T-helper 1 cell treated with Interleukin-12 subunit alpha and Interleukin-12 subunit beta and Interleukin-4 antibody, amounts not matched to agents 30 μg/mL and 1 μg/mL, for 36 hours (primary cell): ENCODE results near the gene ALAS1.
A peak's percentile ranks its signal among the peaks of the same experiment; 100 is the strongest.
"Not testable (repeated sequence)": the region's sequence is repeated elsewhere in the genome, so short reads cannot be mapped to it uniquely, and the experiment has no call there.

Experiments used
- H3K27ac Mint-ChIP-seq: one replicate; pipeline ENCODE4 v1.8.0; 2021; ENCODE audit warnings: mild to moderate bottlenecking, mixed read lengths
- H3K27me3 Mint-ChIP-seq: one replicate; pipeline ENCODE4 v1.8.0; 2021; ENCODE audit warnings: low read depth, mixed read lengths
- H3K36me3 Mint-ChIP-seq: one replicate; pipeline ENCODE4 v1.8.0; 2021; ENCODE audit warnings: low read depth, mixed read lengths
- H3K4me1 Mint-ChIP-seq: one replicate; pipeline ENCODE4 v1.8.0; 2021; ENCODE audit warnings: low read depth, mixed read lengths
- H3K4me3 Mint-ChIP-seq: one replicate; pipeline ENCODE4 v1.8.0; 2021; ENCODE audit warnings: mild to moderate bottlenecking, moderate library complexity, mixed read lengths
- H3K9me3 Mint-ChIP-seq: one replicate; pipeline ENCODE4 v1.8.0; 2021; ENCODE audit warnings: mixed read lengths

ALAS1 gene

DNA sequence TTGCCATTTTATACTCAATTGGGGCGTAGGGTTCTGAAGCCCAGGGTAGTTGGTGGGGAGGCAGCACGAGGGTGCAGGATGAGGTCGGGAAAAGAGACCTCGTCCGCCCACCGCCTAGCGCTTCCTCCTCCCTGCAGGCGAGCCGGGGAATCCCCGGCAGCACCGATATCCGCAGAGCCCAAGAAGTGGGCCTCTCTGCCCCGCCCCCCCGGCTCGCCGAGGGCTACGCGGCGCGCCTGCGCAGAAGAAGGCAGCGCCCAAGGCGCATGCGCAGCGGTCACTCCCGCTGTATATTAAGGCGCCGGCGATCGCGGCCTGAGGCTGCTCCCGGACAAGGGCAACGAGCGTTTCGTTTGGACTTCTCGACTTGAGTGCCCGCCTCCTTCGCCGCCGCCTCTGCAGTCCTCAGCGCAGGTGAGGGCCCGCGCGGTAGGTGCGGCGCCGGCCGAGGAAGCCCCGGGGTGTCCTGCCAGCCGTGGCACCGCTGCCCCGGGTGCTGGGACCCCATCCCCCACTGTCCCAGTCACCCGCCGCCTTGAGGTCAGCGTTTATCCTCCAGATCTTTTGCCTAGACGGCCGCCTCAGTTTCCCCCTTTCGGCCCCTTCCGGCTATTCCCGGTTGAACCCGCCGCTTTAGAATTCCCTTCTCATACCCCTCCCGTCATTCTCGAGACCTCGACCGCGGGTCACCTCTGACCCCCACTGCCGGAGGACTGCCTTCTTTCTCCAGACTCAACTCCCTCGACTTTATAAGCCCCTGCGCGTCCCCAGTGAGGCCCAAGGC is at the start of gene ALAS1:
ALAS1 (plus strand) TSS at position 319 of the 784 bp plus-strand sequence. CDS start 1,082 bp downstream, outside the sequence.
- no peaks in the 10 kb centered on the region for H3K27me3 Mint-ChIP-seq
- peak within 1 kb of the TSS; percentile 99 for H3K27ac Mint-ChIP-seq
- H3K9me3 Mint-ChIP-seq, result no peaks in the 10 kb centered on the region
- peaks cover 46% of the 10 kb centered on the region for H3K4me1 Mint-ChIP-seq
- peak within 1 kb of the TSS; percentile 100 for H3K4me3 Mint-ChIP-seq
- peaks cover 30% of the 10 kb centered on the region for H3K36me3 Mint-ChIP-seq

DNA sequence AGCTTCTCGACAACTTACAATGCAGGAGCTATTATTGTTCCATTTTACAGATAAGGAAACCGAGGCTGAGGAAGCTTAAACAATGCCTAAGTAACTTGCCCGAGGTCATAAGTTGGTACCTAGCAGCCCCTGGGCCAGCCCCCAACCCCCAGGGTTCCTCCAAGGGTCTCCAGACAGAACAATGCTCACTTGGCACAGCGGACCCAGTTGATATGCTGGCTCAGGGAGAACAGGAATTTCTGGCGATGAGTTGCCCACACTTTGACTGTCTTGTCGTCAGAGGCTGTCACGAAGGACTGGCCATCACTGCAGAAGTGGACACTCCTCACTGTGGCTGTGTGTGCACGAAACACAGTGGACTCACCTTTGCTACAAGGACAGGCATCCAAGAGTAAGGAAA is 48.9 kb upstream of the ALAS1 start:
- Mint-ChIP-seq H3K9me3 (no peaks in the 10 kb centered on the region), H3K4me3 (no peak overlapping the region), H3K36me3 (peaks cover 9% of the 10 kb centered on the region), H3K27me3 (no peaks in the 10 kb centered on the region), H3K27ac (no peak overlapping the region), H3K4me1 (peaks cover 22% of the 10 kb centered on the region)

- no peak overlapping the region for H3K27ac Mint-ChIP-seq
- H3K4me3 Mint-ChIP-seq, result no peak overlapping the region
- H3K36me3 Mint-ChIP-seq, result peaks cover 6% of the 10 kb centered on the region
- no peaks in the 10 kb centered on the region for H3K27me3 Mint-ChIP-seq
- H3K9me3 Mint-ChIP-seq, result no peaks in the 10 kb centered on the region
- H3K4me1 Mint-ChIP-seq, result peaks cover 17% of the 10 kb centered on the region
Measured at GRCh38 chr3:52149726-52150125, 48.2 kb upstream of the ALAS1 start.

DNA sequence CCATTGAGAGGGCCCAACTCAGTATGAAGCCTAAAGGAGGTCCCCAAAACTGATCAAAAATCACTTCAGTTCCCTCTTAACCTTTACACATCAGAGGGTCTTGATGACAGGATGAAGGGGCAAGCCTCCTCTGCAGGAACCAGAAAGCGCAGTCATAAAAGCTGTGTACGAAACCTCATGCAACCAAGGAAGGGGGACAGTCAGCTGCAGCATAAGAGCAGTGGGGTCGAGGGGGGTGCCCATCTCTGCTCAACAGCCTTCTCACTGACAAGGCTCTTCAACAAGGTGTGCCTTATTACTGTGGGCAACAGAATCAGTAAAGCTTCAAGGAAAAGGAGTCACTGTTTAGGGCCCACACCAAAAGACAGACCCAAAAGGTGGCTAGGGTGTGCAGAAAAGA is 47.6 kb upstream of the ALAS1 start:
- Mint-ChIP-seq H3K27ac (no peak overlapping the region), H3K4me3 (no peak overlapping the region), H3K36me3 (peaks cover 6% of the 10 kb centered on the region), H3K4me1 (peaks cover 18% of the 10 kb centered on the region), H3K9me3 (no peaks in the 10 kb centered on the region), H3K27me3 (no peaks in the 10 kb centered on the region)

DNA sequence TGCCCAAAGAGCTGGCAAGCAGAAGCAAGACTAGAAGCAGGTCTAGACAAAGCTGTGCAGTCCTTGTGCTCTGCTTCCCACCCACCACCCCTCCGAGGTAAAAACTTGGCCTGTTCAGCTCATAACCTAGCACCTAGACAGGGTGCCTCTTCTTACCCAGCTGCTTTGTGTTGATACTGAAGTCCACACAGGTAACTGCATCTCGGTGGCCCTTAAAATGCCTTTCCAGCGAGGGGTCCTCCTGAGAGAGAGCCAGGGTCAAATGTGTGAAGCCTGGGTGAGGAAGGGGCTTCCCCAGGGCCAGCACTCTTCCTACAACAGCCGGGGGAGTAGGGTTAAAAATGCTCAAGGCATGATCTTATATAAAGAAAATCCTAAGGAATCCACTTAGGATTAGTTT is 47.1 kb upstream of the ALAS1 start:
- Mint-ChIP-seq H3K36me3 (peaks cover 6% of the 10 kb centered on the region), H3K4me1 (peaks cover 21% of the 10 kb centered on the region), H3K27me3 (no peaks in the 10 kb centered on the region), H3K9me3 (no peaks in the 10 kb centered on the region), H3K4me3 (no peak overlapping the region), H3K27ac (no peak overlapping the region)

DNA sequence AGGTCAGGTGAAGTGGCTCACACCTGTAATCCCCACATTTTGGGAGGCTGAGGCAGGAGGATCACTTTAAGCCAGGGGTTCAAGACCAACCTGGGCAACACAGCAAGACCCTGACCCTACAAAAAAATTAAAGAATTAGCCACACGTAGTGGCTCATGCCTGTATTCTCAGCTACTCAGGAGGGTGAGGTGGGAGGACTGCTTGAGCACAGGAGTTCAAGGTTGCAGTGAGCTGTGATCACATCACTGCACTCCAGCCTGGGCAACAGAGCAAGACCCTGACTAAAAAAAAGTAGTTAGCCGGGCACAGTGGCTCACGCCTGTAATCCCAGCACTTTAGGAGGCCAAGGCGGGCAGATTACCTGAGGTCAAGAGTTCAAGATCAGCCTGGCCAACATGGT is 46.0 kb upstream of the ALAS1 start:
- not testable (repeated sequence) for H3K4me3 Mint-ChIP-seq, H3K27ac Mint-ChIP-seq, H3K36me3 Mint-ChIP-seq, H3K27me3 Mint-ChIP-seq, H3K9me3 Mint-ChIP-seq
- H3K4me1 Mint-ChIP-seq, result peaks cover 21% of the 10 kb centered on the region

GRCh38 chr3:52153389-52154096 is 44.4 kb upstream of the ALAS1 start:
- peak overlapping the region; percentile 96 for H3K27ac Mint-ChIP-seq
- peaks cover 21% of the 10 kb centered on the region for H3K4me1 Mint-ChIP-seq
- no peaks in the 10 kb centered on the region for H3K9me3 Mint-ChIP-seq
- peak overlapping the region; percentile 93 for H3K4me3 Mint-ChIP-seq
- H3K27me3 Mint-ChIP-seq, result no peaks in the 10 kb centered on the region
- H3K36me3 Mint-ChIP-seq, result peaks cover 3% of the 10 kb centered on the region

DNA sequence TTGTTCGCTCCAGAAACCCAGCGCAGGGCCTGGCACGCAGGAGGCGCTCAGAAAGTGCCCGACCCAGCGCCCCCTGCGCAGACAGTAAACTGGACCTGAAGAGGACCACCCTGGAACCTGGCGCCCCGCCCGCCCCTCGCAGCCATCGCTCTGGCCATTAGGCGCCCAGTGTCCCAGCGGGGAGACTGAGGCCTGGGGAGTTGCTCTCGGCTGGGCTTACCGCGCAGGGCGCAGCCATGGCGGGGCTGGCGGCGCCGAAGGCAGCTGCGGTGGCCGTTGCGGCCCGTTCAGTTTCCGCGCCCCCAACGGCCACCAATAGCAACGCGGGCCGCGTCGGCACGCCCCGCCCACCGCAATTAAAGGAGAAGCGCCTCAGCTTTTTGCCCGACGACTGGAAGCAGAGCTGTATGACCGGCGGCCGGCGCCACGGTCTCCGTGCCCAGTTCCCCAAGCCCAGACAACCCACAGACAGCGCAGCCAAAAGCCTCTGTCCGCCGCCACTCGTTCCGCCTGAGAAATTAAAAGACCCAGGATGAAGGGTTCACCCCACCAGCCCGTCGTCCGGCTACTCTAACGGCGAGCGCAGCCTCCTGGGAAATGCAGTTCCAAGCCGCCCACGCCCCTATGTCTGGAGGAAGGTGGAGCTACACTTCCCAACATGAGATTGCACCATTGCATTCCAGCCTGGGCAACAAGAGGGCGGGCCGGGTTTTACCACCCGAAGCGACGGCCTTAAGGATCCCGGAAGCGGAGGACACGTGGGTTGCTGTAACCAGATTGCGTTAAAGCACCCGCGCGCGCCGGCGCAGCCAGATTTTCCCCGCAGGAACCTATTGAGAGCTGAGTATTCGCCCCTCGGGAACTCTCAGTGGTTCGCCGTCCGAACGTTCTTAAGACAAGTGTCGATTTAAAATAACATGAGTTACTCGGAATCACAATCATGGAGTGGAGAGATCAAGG is 43.5 kb upstream of the ALAS1 start, which contains the start of gene POC1A:
POC1A (minus strand) TSS at position 289 of the 960 bp plus-strand sequence; CDS start at position 238, 51 bp downstream.
- Mint-ChIP-seq H3K9me3 (no peaks in the 10 kb centered on the region), H3K4me3 (peak within 1 kb of the TSS; percentile 93)

GRCh38 chr3:52155912-52156311 is 42.0 kb upstream of the ALAS1 start:
- Mint-ChIP-seq H3K27me3 (peaks cover 10% of the 10 kb centered on the region), H3K4me3 (peak overlapping the region; percentile 42), H3K36me3 (peaks cover 2% of the 10 kb centered on the region), H3K27ac (peak overlapping the region; percentile 31), H3K4me1 (peaks cover 21% of the 10 kb centered on the region), H3K9me3 (no peaks in the 10 kb centered on the region)

More for the DNA sequence above, 43.5 kb upstream of the ALAS1 start, which contains the start of gene POC1A:
- H3K4me1 Mint-ChIP-seq, result peaks cover 21% of the 10 kb centered on the region
- H3K27ac Mint-ChIP-seq, result peak within 1 kb of the TSS; percentile 96
- H3K27me3 Mint-ChIP-seq, result peaks cover 1% of the 10 kb centered on the region
- peaks cover 1% of the 10 kb centered on the region for H3K36me3 Mint-ChIP-seq

DNA sequence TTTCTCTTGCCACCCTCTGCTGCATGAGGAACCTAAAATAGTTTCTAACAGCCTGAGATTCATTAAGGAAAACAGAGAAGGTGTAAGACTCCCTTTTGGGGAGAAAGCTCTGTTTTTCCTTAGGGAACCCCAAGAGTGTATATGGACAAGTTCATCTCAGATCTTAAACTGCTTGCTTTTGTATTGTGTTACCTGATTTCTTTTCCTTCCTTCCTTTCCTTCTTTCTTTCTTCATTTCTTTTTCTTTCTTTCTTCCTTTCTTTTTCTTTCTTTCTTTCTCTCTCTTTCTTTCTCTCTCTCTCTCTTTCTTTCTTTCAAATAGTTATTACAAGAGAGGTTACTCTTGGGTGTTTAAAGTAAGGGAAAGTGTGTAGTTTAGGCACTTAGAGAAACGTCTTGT is 38.5 kb upstream of the ALAS1 start:
- Mint-ChIP-seq H3K4me1 (peaks cover 9% of the 10 kb centered on the region), H3K9me3 (no peaks in the 10 kb centered on the region), H3K27me3 (peaks cover 10% of the 10 kb centered on the region), H3K4me3 (no peak overlapping the region), H3K27ac (no peak overlapping the region), H3K36me3 (peaks cover 2% of the 10 kb centered on the region)

DNA sequence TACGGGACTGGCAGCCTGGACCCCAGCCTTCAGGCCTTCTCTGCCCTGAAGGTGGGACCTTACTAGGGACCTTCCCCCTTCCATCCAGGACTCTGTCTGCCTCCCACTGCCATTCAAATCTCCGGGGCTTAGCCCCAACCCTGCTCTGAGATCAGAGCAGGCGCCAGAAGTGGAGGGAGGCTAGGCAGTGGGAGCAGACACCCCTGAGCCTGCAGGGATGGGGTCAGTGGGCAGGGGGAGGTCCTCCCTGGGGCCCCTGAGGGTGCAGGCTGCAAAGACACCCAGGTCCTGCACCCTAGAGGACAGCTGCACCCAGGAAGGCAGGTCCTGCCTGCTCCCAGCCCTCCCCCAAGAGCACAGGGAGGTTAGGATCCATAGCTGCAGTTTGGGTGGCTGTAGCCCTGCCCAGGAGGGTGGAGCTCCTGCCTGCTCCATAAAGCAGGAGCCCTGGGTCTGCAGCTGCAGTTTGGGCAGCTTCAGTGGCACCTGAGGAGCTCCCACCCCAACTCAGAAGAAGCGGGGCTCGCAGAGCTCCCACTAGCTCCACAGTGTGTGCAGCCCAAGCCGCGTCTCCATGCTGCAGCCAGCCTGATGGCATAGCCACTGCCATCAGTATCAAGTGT is 35.6 kb upstream of the ALAS1 start:
- Mint-ChIP-seq H3K4me3 (no peak overlapping the region), H3K4me1 (no peaks in the 10 kb centered on the region), H3K9me3 (no peaks in the 10 kb centered on the region), H3K27me3 (peaks cover 10% of the 10 kb centered on the region), H3K27ac (no peak overlapping the region), H3K36me3 (peaks cover 2% of the 10 kb centered on the region)

GRCh38 chr3:52167240-52167639 is 30.7 kb upstream of the ALAS1 start:
- Mint-ChIP-seq H3K27ac (no peak overlapping the region), H3K4me1 (no peaks in the 10 kb centered on the region), H3K4me3 (no peak overlapping the region), H3K27me3 (no peaks in the 10 kb centered on the region), H3K9me3 (no peaks in the 10 kb centered on the region), H3K36me3 (no peaks in the 10 kb centered on the region)

DNA sequence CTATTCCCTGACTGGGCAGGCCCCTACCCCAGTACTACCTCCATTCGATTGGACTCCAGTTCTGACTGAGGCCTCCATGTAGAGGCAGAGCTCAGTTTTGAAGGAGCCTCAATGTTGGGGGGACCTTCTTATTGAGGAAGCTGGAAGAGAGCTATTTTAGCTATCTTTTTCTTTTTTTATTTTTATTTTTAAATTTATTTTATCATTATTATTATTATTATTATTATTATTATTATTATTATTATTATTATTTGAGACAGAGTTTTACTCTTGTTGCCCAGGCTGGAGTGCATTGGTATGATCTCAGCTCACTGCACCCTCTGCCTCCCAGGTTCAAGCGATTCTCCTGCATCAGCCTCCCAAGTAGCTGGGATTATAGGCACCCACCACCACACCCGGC is 27.7 kb upstream of the ALAS1 start:
- not testable (repeated sequence) for H3K9me3 Mint-ChIP-seq, H3K4me1 Mint-ChIP-seq, H3K4me3 Mint-ChIP-seq, H3K36me3 Mint-ChIP-seq, H3K27me3 Mint-ChIP-seq, H3K27ac Mint-ChIP-seq
